LNCAP (cell line): ENCODE measurements around the gene PINK1.

Source experiments
- CTCF ChIP-seq: fragments of 450-650 bp; IDR thresholded peaks from 2 replicates; pipeline ENCODE4 v1.5.1; 2017; ENCODE audit warnings: mild to moderate bottlenecking

PINK1 gene

DNA sequence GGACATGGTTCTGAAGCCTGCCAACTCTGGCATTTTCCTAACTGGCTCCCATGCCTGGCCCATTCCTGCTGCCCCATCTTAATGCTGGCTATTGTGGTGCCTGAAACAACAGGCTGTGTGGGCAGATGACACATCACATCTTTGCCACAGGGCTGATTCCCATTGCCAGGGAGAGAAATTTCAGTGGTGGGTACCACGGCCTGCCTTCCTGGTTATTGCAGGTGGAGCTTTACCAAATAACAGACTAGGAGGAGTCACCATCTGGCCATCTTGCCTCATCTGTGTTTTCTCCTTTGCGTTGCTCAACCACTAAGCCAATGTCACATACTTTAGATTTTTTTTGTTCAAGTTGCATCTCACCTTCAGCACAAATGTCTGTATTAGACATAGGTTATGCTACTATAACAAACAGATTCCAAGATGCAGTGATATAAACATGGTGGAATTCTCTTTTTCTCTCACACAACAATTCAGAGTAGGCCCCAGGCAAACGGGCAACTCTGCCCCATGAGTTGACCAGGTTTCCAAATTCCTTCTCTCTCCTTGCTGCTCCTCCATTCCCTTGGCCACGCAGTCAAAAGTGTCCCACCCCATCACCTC is 30.3 kb upstream of the PINK1 start:
- no peak for TF ChIP-seq CTCF

DNA sequence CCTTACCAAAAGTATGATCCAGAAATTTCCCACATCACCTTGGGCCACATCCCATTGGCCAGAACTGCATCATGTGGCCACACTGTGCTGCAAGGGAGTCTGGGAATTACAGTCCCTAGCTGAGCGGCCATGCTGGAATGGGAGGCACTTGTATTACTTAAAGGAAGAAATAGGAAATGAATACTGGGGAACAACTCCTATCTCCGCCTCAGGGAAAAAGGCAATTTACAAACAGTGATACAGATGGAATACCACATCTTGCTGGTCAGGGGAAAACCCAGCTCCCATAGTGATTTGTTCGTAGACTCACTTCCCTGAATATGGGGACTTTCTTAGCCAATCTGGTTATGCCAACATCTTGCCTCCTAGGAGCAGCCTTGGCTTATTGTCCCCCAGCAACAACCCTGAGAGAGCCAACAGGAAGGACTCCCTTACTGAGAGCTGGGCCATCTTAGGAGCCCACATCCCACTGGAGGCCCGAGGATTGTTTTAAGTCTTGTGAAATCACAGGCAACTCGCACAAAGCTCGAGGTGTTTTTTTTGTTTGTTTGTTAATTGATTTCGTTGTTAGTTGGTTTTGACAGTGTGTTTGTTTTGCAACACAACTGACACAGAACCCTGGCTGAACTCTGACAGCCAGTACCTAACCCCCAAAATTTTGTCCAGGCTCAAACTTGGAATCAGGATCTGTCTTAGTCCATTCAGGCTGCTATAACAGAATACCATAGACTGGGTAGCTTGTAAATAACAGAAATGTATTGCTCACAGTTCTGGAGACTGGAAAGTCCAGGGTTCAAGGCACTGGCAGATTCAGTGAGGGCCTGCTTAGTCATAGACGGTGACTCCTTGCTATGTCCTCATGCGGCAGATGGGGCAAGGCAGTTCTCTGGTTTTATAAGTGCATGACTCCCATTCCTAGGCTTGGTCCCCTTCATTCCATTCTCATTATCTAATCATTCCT is 29.5 kb upstream of the PINK1 start:
- TF ChIP-seq CTCF, result no peak

DNA sequence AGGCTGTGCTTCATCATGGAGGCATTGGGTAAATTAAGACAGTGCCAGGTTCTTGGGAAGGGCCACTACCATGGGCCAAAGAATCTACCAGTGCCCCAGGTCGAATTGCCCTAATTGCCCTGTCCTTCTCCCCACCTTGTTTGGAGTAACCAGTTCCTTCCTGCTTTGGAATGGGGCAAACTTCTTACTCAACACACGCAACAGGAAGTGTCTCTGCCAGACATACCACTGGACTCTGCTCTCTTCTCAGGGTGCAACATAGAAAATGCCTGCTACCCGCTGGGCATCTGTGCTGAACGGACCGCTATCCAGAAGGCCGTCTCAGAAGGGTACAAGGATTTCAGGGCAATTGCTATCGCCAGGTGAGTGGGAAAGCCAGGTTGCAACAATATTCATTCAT is 28.6 kb upstream of the PINK1 start:
- no peak for TF ChIP-seq CTCF

- TF ChIP-seq CTCF, result no peak
Measured at GRCh38 chr1:20609541-20609940, 23.7 kb upstream of the PINK1 start.

GRCh38 chr1:20610970-20611369 is 22.3 kb upstream of the PINK1 start:
- no peak for TF ChIP-seq CTCF

DNA sequence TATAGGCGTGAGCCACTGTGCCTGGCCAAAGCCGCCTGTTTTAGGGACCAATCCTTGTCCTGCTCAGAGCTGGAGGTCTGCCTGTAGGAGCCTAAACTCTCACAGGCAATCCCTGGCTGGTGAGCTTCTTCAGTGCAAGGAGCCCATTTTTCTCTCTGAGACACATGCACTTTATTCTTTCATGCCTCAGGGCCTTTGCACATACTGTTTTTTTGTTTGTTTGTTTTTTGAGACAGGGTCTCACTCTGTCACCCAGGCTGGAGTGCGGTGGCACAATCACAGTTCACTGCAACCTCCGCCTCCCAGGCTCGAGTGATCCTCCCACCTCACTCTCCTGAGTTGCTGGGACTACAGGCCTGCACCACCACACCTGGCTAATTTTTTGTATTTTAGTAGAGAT is 21.6 kb upstream of the PINK1 start:
- no peak for TF ChIP-seq CTCF

GRCh38 chr1:20612221-20612746 is 21.0 kb upstream of the PINK1 start:
- no peak for TF ChIP-seq CTCF
